Measurements from ENCODE around the gene ACER3.
"Not testable (repeated sequence)": the region's sequence is repeated elsewhere in the genome, so short reads cannot be mapped to it uniquely, and the experiment has no call there.

DNA sequence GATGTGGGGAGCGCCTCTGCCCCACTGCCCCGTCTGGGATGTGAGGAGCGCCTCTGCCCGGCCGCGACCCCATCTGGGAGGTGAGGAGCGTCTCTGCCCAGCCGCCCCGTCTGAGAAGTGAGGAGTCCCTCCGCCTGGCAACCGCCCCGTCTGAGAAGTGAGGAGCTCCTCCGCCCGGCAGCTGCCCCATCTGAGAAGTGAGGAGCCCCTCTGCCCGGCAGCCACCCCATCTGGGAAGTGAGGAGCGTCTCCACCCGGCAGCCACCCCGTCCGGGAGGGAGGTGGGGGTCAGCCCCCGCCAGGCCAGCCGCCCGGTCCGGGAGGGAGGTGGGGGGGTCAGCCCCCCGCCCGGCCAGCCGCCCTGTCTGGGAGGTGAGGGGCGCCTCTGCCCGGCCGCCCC, 39.3 kb upstream of the ACER3 start:
- TF ChIP-seq, protein P1, sequence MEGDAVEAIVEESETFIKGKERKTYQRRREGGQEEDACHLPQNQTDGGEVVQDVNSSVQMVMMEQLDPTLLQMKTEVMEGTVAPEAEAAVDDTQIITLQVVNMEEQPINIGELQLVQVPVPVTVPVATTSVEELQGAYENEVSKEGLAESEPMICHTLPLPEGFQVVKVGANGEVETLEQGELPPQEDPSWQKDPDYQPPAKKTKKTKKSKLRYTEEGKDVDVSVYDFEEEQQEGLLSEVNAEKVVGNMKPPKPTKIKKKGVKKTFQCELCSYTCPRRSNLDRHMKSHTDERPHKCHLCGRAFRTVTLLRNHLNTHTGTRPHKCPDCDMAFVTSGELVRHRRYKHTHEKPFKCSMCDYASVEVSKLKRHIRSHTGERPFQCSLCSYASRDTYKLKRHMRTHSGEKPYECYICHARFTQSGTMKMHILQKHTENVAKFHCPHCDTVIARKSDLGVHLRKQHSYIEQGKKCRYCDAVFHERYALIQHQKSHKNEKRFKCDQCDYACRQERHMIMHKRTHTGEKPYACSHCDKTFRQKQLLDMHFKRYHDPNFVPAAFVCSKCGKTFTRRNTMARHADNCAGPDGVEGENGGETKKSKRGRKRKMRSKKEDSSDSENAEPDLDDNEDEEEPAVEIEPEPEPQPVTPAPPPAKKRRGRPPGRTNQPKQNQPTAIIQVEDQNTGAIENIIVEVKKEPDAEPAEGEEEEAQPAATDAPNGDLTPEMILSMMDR (IDR thresholded peaks at IDR 0.05): not testable (repeated sequence)
- not testable (repeated sequence) for TF ChIP-seq POLR2A (IDR thresholded peaks at IDR 0.05)

Data from thyroid gland (tissue), 4 donors.